Endodermal cell (in vitro differentiated cells): ENCODE data around the gene CCNK. TPM values are rescaled to one million over a fixed set of nuclear protein-coding genes. Genes with fewer than 3 reads are reported as not detected.
A peak's percentile ranks its signal among the peaks of the same experiment; 100 is the strongest.

Experiments
- DNase-seq: peaks from one replicate; pipeline ENCODE4 v3.0.0-alpha.2; 2017
- H3K27ac ChIP-seq: 2 replicates; pipeline ENCODE4 v1.5.1; 2013; ENCODE audit warnings: mild to moderate bottlenecking, low read depth, low read length, moderate library complexity
- H3K27me3 ChIP-seq: 2 replicates; pipeline ENCODE4 v1.6.1; 2013; ENCODE audit warnings: mild to moderate bottlenecking, low read length, moderate library complexity; ENCODE audit not compliant: insufficient read depth, control insufficient read depth, poor library complexity, severe bottlenecking
- H3K36me3 ChIP-seq: 2 replicates; pipeline ENCODE4 v1.7.0; 2013; ENCODE audit warnings: mild to moderate bottlenecking, low read length, moderate library complexity; ENCODE audit not compliant: control insufficient read depth, insufficient read depth
- H3K4me1 ChIP-seq: one replicate; pipeline ENCODE4 v1.7.0; 2013; ENCODE audit warnings: low read length; ENCODE audit not compliant: control insufficient read depth, insufficient read depth
- H3K4me3 ChIP-seq: 2 replicates; pipeline ENCODE4 v1.5.1; 2013; ENCODE audit warnings: mild to moderate bottlenecking, low read length, moderate library complexity
- H3K9ac ChIP-seq: 2 replicates; pipeline ENCODE4 v1.6.1; 2013; ENCODE audit warnings: mild to moderate bottlenecking, low read length, moderate library complexity; ENCODE audit not compliant: poor library complexity, severe bottlenecking; ENCODE audit errors: extremely low read depth
- H3K9me3 ChIP-seq: 2 replicates; pipeline ENCODE4 v1.6.1; 2013; ENCODE audit warnings: mild to moderate bottlenecking, low read length, moderate library complexity; ENCODE audit not compliant: control insufficient read depth
- H3K27ac Mint-ChIP-seq: 2 replicates; pipeline ENCODE4 v1.8.0; 2020; ENCODE audit warnings: mixed read lengths
- H3K27me3 Mint-ChIP-seq: 2 replicates; pipeline ENCODE4 v1.8.0; 2021; ENCODE audit warnings: mild to moderate bottlenecking, mixed read lengths; ENCODE audit not compliant: insufficient read depth
- H3K36me3 Mint-ChIP-seq: 2 replicates; pipeline ENCODE4 v1.8.0; 2020; ENCODE audit warnings: low read depth, mixed read lengths
- H3K4me1 Mint-ChIP-seq: 2 replicates; pipeline ENCODE4 v1.8.0; 2020; ENCODE audit warnings: mixed read lengths
- H3K4me3 Mint-ChIP-seq: 2 replicates; pipeline ENCODE4 v1.8.0; 2020; ENCODE audit warnings: mild to moderate bottlenecking, moderate library complexity, mixed read lengths
- H3K9me3 Mint-ChIP-seq: 2 replicates; pipeline ENCODE4 v1.8.0; 2020; ENCODE audit warnings: mild to moderate bottlenecking, mixed read lengths
- WGBS, 2 experiments: methylation state at CpG; one replicate each; pipeline versions ENCODE4 v1.1.5 to v1.1.7; 2013; ENCODE audit warnings: missing lambda C conversion rate in 2 of 2, mixed read lengths in 1 of 2; ENCODE audit not compliant: insufficient coverage in 1 of 2, insufficient read length in 1 of 2; 5-methylcytosine and 5-hydroxymethylcytosine counted together
- total RNA-seq, 2 donors: library from RNA; stranded (reverse); fragmentation: NEBNext Ultra II Directional in 1 of 2; extraction: Animal tissue kit (Norgen Biotek cat#: 25700) in 1 of 2; gene quantifications; 2 replicates in 1 of 2; 3 replicates in 1 of 2; pipeline ENCODE4 v1.2.1, GENCODE V29; 2021
- TF ChIP-seq, protein P1 (sequence below): fragments of 200-600 bp; sonication (generic); conservative IDR thresholded peaks from 2 replicates; pipeline ENCODE4 v1.5.0; 2021; ENCODE audit warnings: antibody characterized with exemption, mild to moderate bottlenecking

CCNK gene
- total RNA-seq, 2 donors from 2014 or later, result 71.5 to 77.1 TPM

GRCh38 chr14:99522934-99523703, 41.9 kb downstream of the CCNK start:
- H3K4me3 ChIP-seq, result no peak overlapping the region

GRCh38 chr14:99523704-99524055, 42.5 kb downstream of the CCNK start:
- 82 to 83% methylated on average over 2 to 5 of the region's 5 CpGs for WGBS, 2 experiments
- no peaks in the 10 kb centered on the region for H3K9me3 ChIP-seq
- TF ChIP-seq, protein P1, sequence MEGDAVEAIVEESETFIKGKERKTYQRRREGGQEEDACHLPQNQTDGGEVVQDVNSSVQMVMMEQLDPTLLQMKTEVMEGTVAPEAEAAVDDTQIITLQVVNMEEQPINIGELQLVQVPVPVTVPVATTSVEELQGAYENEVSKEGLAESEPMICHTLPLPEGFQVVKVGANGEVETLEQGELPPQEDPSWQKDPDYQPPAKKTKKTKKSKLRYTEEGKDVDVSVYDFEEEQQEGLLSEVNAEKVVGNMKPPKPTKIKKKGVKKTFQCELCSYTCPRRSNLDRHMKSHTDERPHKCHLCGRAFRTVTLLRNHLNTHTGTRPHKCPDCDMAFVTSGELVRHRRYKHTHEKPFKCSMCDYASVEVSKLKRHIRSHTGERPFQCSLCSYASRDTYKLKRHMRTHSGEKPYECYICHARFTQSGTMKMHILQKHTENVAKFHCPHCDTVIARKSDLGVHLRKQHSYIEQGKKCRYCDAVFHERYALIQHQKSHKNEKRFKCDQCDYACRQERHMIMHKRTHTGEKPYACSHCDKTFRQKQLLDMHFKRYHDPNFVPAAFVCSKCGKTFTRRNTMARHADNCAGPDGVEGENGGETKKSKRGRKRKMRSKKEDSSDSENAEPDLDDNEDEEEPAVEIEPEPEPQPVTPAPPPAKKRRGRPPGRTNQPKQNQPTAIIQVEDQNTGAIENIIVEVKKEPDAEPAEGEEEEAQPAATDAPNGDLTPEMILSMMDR, result no peak

More at GRCh38 chr14:99522934-99523703, 41.9 kb downstream of the CCNK start:
- Mint-ChIP-seq H3K27me3 (no peaks in the 10 kb centered on the region), H3K9me3 (no peaks in the 10 kb centered on the region), H3K4me3 (peak overlapping the region; percentile 26), H3K36me3 (peaks cover 5% of the 10 kb centered on the region), H3K4me1 (peaks cover 34% of the 10 kb centered on the region), H3K27ac (peak overlapping the region; percentile 55)
- Histone ChIP-seq H3K36me3 (no peaks in the 10 kb centered on the region), H3K9me3 (no peaks in the 10 kb centered on the region), H3K4me1 (peaks cover 27% of the 10 kb centered on the region), H3K27me3 (no peaks in the 10 kb centered on the region), H3K27ac (peak overlapping the region; percentile 57), H3K9ac (no peak overlapping the region)
- DNase-seq, result peak; percentile 88
- WGBS, 2 experiments, result 26 to 43% methylated on average over 6 to 14 of the region's 14 CpGs
- TF ChIP-seq, protein P1, result no peak

GRCh38 chr14:99524091-99524661, 43.0 kb downstream of the CCNK start:
- Histone ChIP-seq H3K4me1 (peaks cover 27% of the 10 kb centered on the region), H3K9ac (no peak overlapping the region), H3K36me3 (peaks cover 4% of the 10 kb centered on the region), H3K4me3 (no peak overlapping the region), H3K27ac (no peak overlapping the region), H3K9me3 (no peaks in the 10 kb centered on the region), H3K27me3 (no peaks in the 10 kb centered on the region)
- TF ChIP-seq, protein P1, result no peak
- WGBS, 2 experiments, result 74 to 76% methylated on average over 7 to 16 of the region's 16 CpGs
- Mint-ChIP-seq H3K9me3 (no peaks in the 10 kb centered on the region), H3K27me3 (no peaks in the 10 kb centered on the region), H3K4me1 (peaks cover 34% of the 10 kb centered on the region), H3K36me3 (peaks cover 5% of the 10 kb centered on the region), H3K4me3 (no peak overlapping the region), H3K27ac (no peak overlapping the region)
- no peak for DNase-seq

More at GRCh38 chr14:99523704-99524055, 42.5 kb downstream of the CCNK start:
- Histone ChIP-seq H3K27me3 (no peaks in the 10 kb centered on the region), H3K4me3 (no peak overlapping the region), H3K4me1 (peaks cover 27% of the 10 kb centered on the region), H3K9ac (no peak overlapping the region), H3K27ac (peak overlapping the region; percentile 57), H3K36me3 (no peaks in the 10 kb centered on the region)
- Mint-ChIP-seq H3K4me1 (peaks cover 34% of the 10 kb centered on the region), H3K36me3 (peaks cover 5% of the 10 kb centered on the region), H3K27ac (no peak overlapping the region), H3K9me3 (no peaks in the 10 kb centered on the region), H3K27me3 (no peaks in the 10 kb centered on the region), H3K4me3 (peak overlapping the region; percentile 26)
- no peak for DNase-seq
